Measurements from ENCODE around the gene SPATA45. TPM values are rescaled to one million over a fixed set of nuclear protein-coding genes. Genes with fewer than 3 reads are reported as not detected.

SPATA45 gene
- total and polyA plus RNA-seq, 2 of the 13 experiments (the other 11 are each of a cell fraction or from before 2014, with no cell fraction given) = 0.17 to 0.64 TPM

GRCh38 chr1:212857992-212858460 is 10.6 kb upstream of the SPATA45 start, which contains the start of gene FLVCR1 (continued):
- TF ChIP-seq JDP2 (CRISPR knock-in tag; IDR thresholded peaks at IDR 0.05; ENCODE audit: borderline replicate concordance) (no peak), REST (IDR thresholded peaks at IDR 0.05; ENCODE audit: borderline replicate concordance in 1 of 2, low read depth in 1 of 2, low read length in 2 of 2) (no peak), TRAFD1 (CRISPR knock-in tag; IDR thresholded peaks at IDR 0.05; ENCODE audit: borderline replicate concordance) (peak; percentile 68; the same call in 1 of the 2 replicates), ZNF784 (CRISPR knock-in tag; IDR thresholded peaks at IDR 0.05; ENCODE audit: borderline replicate concordance) (no peak), ZNF264 (CRISPR knock-in tag; IDR thresholded peaks at IDR 0.05) (no peak), NFE2L1 (CRISPR knock-in tag; IDR thresholded peaks at IDR 0.05; ENCODE audit: borderline replicate concordance) (0 out of 2 replicates have a peak, but pooled peaks have one; percentile 29), CENPX (CRISPR knock-in tag; IDR thresholded peaks at IDR 0.05) (no peak), GFI1 (CRISPR knock-in tag; IDR thresholded peaks at IDR 0.05; ENCODE audit: borderline replicate concordance) (peak; percentile 86), CENPBD1 (CRISPR knock-in tag; IDR thresholded peaks at IDR 0.05; ENCODE audit: borderline replicate concordance, low read depth) (no peak), ETV5 (CRISPR knock-in tag; IDR thresholded peaks at IDR 0.05; ENCODE audit: borderline replicate concordance) (no peak; the same call in 1 of the 2 replicates), ZBTB39 (CRISPR knock-in tag; IDR thresholded peaks at IDR 0.05) (no peak), ELF4 (CRISPR knock-in tag; IDR thresholded peaks at IDR 0.05; ENCODE audit: borderline replicate concordance) (peak; percentile 34; the same call in 1 of the 2 replicates), ZNF747 (CRISPR knock-in tag; IDR thresholded peaks at IDR 0.05; ENCODE audit: borderline replicate concordance) (peak; percentile 52), ZNF660 (CRISPR knock-in tag; IDR thresholded peaks at IDR 0.05; ENCODE audit: borderline replicate concordance, low read depth) (no peak), ATRX (CRISPR knock-in tag; IDR thresholded peaks at IDR 0.05; ENCODE audit: borderline replicate concordance) (no peak), RFXANK (CRISPR knock-in tag; IDR thresholded peaks at IDR 0.05) (no peak)
- TF ChIP-seq, protein P1, sequence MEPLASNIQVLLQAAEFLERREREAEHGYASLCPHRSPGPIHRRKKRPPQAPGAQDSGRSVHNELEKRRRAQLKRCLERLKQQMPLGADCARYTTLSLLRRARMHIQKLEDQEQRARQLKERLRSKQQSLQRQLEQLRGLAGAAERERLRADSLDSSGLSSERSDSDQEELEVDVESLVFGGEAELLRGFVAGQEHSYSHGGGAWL (CRISPR knock-in tag; IDR thresholded peaks at IDR 0.05) = 0 out of 2 replicates have a peak, but pooled peaks have one; percentile 51
- TF ChIP-seq, protein P2, sequence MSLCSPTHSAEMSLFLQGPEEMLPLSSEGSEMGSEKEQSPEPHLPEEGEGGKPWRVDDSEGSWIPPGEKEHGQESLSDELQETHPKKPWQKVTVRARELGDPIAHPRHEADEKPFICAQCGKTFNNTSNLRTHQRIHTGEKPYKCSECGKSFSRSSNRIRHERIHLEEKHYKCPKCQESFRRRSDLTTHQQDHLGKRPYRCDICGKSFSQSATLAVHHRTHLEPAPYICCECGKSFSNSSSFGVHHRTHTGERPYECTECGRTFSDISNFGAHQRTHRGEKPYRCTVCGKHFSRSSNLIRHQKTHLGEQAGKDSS (CRISPR knock-in tag; IDR thresholded peaks at IDR 0.05; ENCODE audit: borderline replicate concordance, low read depth) = peak; percentile 37; the same call in 1 of the 2 replicates

Measured in HepG2 (cell line).